SJSA1 (cell line): Measurements from ENCODE around the gene TMEM131L. TPM values are rescaled to one million over a fixed set of nuclear protein-coding genes. Genes with fewer than 3 reads are reported as not detected.
"Not testable (repeated sequence)": the region's sequence is repeated elsewhere in the genome, so short reads cannot be mapped to it uniquely, and the experiment has no call there.

Experiments used
- DNase-seq, 2 experiments: peaks; one replicate each; pipeline ENCODE4 v3.0.0-alpha.2; 2015 to 2020; ENCODE audit warnings: low spot score in 2 of 2, low read depth in 1 of 2
- H3K27ac ChIP-seq: fragments of 250-450 bp; sonication (Bioruptor Pico); 2 replicates; pipeline ENCODE4 v1.5.1; 2020; ENCODE audit warnings: mild to moderate bottlenecking, moderate library complexity
- H3K27me3 ChIP-seq: fragments of 250-450 bp; sonication (Bioruptor Pico); replicated peaks from 2 replicates; pipeline ENCODE4 v1.5.1; 2020; ENCODE audit warnings: mild to moderate bottlenecking, moderate library complexity
- H3K36me3 ChIP-seq: fragments of 250-450 bp; sonication (Bioruptor Pico); 2 replicates; pipeline ENCODE4 v1.5.1; 2020; ENCODE audit warnings: mild to moderate bottlenecking
- H3K4me1 ChIP-seq: fragments of 250-450 bp; sonication (Bioruptor Pico); replicated peaks from 2 replicates; pipeline ENCODE4 v1.6.1; 2021; ENCODE audit warnings: mild to moderate bottlenecking
- H3K4me3 ChIP-seq: fragments of 250-450 bp; sonication (Bioruptor Pico); 2 replicates; pipeline ENCODE4 v1.5.1; 2020; ENCODE audit warnings: mild to moderate bottlenecking
- H3K9me3 ChIP-seq: fragments of 250-450 bp; sonication (Bioruptor Pico); replicated peaks from 2 replicates; pipeline ENCODE4 v1.5.1; 2020; ENCODE audit warnings: mild to moderate bottlenecking
- total RNA-seq: library from RNA; depleted of rRNA; stranded (reverse); fragments of >200 nt; shearing (Covaris generic); gene quantifications from 2 replicates; pipeline ENCODE4 v1.2.3, GENCODE V29; 2014; rRNA removed

Gene TMEM131L
- total RNA-seq, result 5.4 and 12.7 TPM in 2 replicates

- Histone ChIP-seq H3K4me3 (peak within 1 kb of the TSS; percentile 81), H3K27ac (no peak within 1 kb of the TSS), H3K9me3 (no peaks in the 10 kb centered on the region), H3K36me3 (no peaks in the 10 kb centered on the region), H3K27me3 (no peaks in the 10 kb centered on the region), H3K4me1 (peaks cover 27% of the 10 kb centered on the region)
- DNase-seq, result peak; percentile 61 to 85
These were observed at the start of gene TMEM131L for GRCh38 chr4:153466081-153466948. Gene TMEM131L, plus strand, starts transcription at chr4:153466360. Its CDS starts 38 bp downstream, at chr4:153466398.

GRCh38 chr4:153416456-153416855 lies 49.7 kb upstream of the TMEM131L start:
- H3K27me3 ChIP-seq, H3K9me3 ChIP-seq, H3K4me3 ChIP-seq, H3K27ac ChIP-seq, H3K36me3 ChIP-seq, DNase-seq, H3K4me1 ChIP-seq: not testable (repeated sequence)

- no peaks in the 10 kb centered on the region for H3K9me3 ChIP-seq
- H3K27me3 ChIP-seq, result no peaks in the 10 kb centered on the region
- peaks cover 6% of the 10 kb centered on the region; the same call in 1 of the 2 replicates for H3K4me1 ChIP-seq
- H3K36me3 ChIP-seq, result no peaks in the 10 kb centered on the region
- peak in 1 of 2 experiments; percentile 7 for DNase-seq
- H3K4me3 ChIP-seq, result no peak overlapping the region
- no peak overlapping the region for H3K27ac ChIP-seq
These were observed 48.0 kb upstream of the TMEM131L start for GRCh38 chr4:153418121-153418520.

GRCh38 chr4:153418558-153418957 lies 47.6 kb upstream of the TMEM131L start:
- Histone ChIP-seq H3K4me1 (peaks cover 6% of the 10 kb centered on the region; the same call in 1 of the 2 replicates), H3K27ac (no peak overlapping the region), H3K36me3 (no peaks in the 10 kb centered on the region), H3K4me3 (no peak overlapping the region), H3K27me3 (no peaks in the 10 kb centered on the region), H3K9me3 (no peaks in the 10 kb centered on the region)
- DNase-seq, result no peak

GRCh38 chr4:153419029-153419428 lies 47.1 kb upstream of the TMEM131L start:
- no peak for DNase-seq
- H3K27me3 ChIP-seq, result no peaks in the 10 kb centered on the region
- no peaks in the 10 kb centered on the region for H3K9me3 ChIP-seq
- H3K4me3 ChIP-seq, result no peak overlapping the region
- peaks cover 6% of the 10 kb centered on the region; the same call in 1 of the 2 replicates for H3K4me1 ChIP-seq
- no peak overlapping the region for H3K27ac ChIP-seq
- no peaks in the 10 kb centered on the region for H3K36me3 ChIP-seq

- Histone ChIP-seq H3K27me3 (no peaks in the 10 kb centered on the region), H3K27ac (no peak overlapping the region), H3K36me3 (no peaks in the 10 kb centered on the region), H3K4me1 (peaks cover 6% of the 10 kb centered on the region; the same call in 1 of the 2 replicates), H3K9me3 (no peaks in the 10 kb centered on the region), H3K4me3 (no peak overlapping the region)
- DNase-seq, result no peak
These were observed 46.4 kb upstream of the TMEM131L start for GRCh38 chr4:153419673-153420278.

GRCh38 chr4:153420361-153420760 lies 45.8 kb upstream of the TMEM131L start:
- no peak overlapping the region for H3K4me3 ChIP-seq
- no peak for DNase-seq
- H3K27ac ChIP-seq, result no peak overlapping the region

GRCh38 chr4:153421941-153422340 lies 44.2 kb upstream of the TMEM131L start:
- Histone ChIP-seq H3K27ac (no peak overlapping the region), H3K4me1 (peaks cover 6% of the 10 kb centered on the region; the same call in 1 of the 2 replicates), H3K27me3 (no peaks in the 10 kb centered on the region), H3K4me3 (no peak overlapping the region), H3K36me3 (no peaks in the 10 kb centered on the region), H3K9me3 (no peaks in the 10 kb centered on the region)
- no peak for DNase-seq

More at GRCh38 chr4:153420361-153420760, 45.8 kb upstream of the TMEM131L start:
- Histone ChIP-seq H3K9me3 (no peaks in the 10 kb centered on the region), H3K27me3 (no peaks in the 10 kb centered on the region), H3K4me1 (peaks cover 6% of the 10 kb centered on the region; the same call in 1 of the 2 replicates), H3K36me3 (no peaks in the 10 kb centered on the region)

- Histone ChIP-seq H3K4me3 (no peak overlapping the region), H3K27me3 (no peaks in the 10 kb centered on the region), H3K36me3 (no peaks in the 10 kb centered on the region), H3K4me1 (peaks cover 22% of the 10 kb centered on the region), H3K9me3 (no peaks in the 10 kb centered on the region), H3K27ac (no peak overlapping the region)
- no peak for DNase-seq
These were observed 39.8 kb upstream of the TMEM131L start for GRCh38 chr4:153426207-153426885.

GRCh38 chr4:153427363-153428071 lies 38.6 kb upstream of the TMEM131L start:
- H3K4me3 ChIP-seq, result no peak overlapping the region
- DNase-seq, result peak in 1 of 2 experiments; percentile 35
- H3K27me3 ChIP-seq, result no peaks in the 10 kb centered on the region
- H3K9me3 ChIP-seq, result no peaks in the 10 kb centered on the region
- peaks cover 22% of the 10 kb centered on the region for H3K4me1 ChIP-seq
- no peaks in the 10 kb centered on the region for H3K36me3 ChIP-seq
- H3K27ac ChIP-seq, result no peak overlapping the region

GRCh38 chr4:153428941-153429475 lies 37.2 kb upstream of the TMEM131L start:
- no peak for DNase-seq
- Histone ChIP-seq H3K27me3 (no peaks in the 10 kb centered on the region), H3K4me3 (no peak overlapping the region), H3K9me3 (no peaks in the 10 kb centered on the region), H3K27ac (no peak overlapping the region), H3K4me1 (peaks cover 22% of the 10 kb centered on the region), H3K36me3 (no peaks in the 10 kb centered on the region)

GRCh38 chr4:153432965-153433753 lies 33.0 kb upstream of the TMEM131L start:
- Histone ChIP-seq H3K36me3 (no peaks in the 10 kb centered on the region), H3K27ac (no peak overlapping the region), H3K4me3 (no peak overlapping the region), H3K27me3 (no peaks in the 10 kb centered on the region), H3K9me3 (no peaks in the 10 kb centered on the region), H3K4me1 (peaks cover 13% of the 10 kb centered on the region)
- peak; percentile 50 to 51 for DNase-seq
